ENCODE data around the gene R3HDM1.
"Not testable (repeated sequence)": the region's sequence is repeated elsewhere in the genome, so short reads cannot be mapped to it uniquely, and the experiment has no call there.

The R3HDM1 gene

GRCh38 chr2:135708159-135708558 is 176.9 kb downstream of the R3HDM1 start:
- no peak for TF ChIP-seq CTCF (IDR thresholded peaks at IDR 0.05; ENCODE audit: low read depth, low read length)

DNA sequence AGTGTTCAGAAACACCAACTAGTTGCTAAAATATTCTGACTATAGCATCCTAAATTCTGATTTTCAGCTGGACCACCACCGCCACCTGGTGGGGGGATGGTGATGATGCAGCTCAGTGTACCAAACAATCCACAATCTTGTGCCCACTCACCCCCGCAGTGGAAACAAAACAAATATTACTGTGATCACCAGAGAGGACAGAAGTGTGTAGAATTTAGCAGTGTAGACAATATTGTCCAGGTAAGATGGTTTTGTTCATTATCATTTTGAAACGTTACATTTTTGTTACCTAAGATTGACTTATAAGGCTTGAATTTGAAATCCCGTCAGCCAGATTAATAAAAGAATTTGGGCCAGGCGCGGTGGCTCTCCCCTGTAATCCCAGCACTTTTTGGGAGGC is 178.7 kb downstream of the R3HDM1 start:
- peak; percentile 92 for TF ChIP-seq CTCF (IDR thresholded peaks at IDR 0.05; ENCODE audit: low read depth, low read length)
- no peak for DNase-seq (ENCODE audit: extremely low read depth, low read depth)

More at GRCh38 chr2:135708159-135708558, 176.9 kb downstream of the R3HDM1 start:
- DNase-seq (ENCODE audit: extremely low read depth, low read depth) = no peak

DNA sequence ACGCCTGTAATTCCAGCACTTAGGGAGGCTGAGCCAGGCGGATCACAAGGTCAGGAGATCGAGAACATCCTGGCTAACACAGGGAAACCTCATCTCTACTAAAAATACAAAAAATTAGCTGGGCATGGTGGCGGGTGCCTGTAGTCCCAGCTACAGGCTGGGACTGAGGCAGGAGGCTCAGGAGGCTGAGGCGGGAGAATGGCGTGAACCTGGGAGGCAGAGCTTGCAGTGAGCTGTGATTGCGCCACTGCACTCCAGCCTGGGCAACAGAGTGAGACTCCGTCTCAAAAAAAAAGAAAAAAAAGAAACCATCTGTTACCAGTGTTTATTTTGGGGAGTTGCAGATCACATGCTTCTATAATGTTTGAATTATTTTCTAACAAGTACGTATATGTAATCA is 183.8 kb downstream of the R3HDM1 start:
- not testable (repeated sequence) for DNase-seq (ENCODE audit: extremely low read depth, low read depth)

- TF ChIP-seq CTCF (IDR thresholded peaks at IDR 0.05; ENCODE audit: low read depth, low read length) = no peak
- no peak for DNase-seq (ENCODE audit: extremely low read depth, low read depth)
Observed at GRCh38 chr2:135728064-135728743, 196.9 kb downstream of the R3HDM1 start.

GRCh38 chr2:135732561-135732960 is 201.3 kb downstream of the R3HDM1 start:
- DNase-seq (ENCODE audit: extremely low read depth, low read depth) = no peak

DNA sequence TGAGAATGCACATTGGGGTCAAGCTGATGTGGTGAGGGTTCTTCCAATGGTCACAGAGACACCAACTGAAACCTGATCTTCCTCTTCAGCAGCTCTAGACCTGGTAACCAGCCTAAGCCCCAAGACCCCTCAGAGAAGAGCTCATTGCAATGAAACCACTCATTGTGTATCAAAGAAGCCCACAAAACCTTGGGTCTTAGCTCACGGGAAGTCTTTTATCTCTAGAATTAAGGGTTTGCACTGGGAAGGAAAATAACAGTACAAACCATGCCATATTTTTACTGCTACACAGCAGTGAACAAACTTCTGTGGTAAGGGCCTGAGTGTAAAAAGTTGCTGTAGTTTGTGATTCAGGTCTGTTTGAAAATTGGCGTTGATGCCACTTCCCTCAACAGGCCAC is 201.8 kb downstream of the R3HDM1 start:
- TF ChIP-seq CTCF (IDR thresholded peaks at IDR 0.05; ENCODE audit: low read depth, low read length) = no peak
- no peak for DNase-seq (ENCODE audit: extremely low read depth, low read depth)

More at GRCh38 chr2:135732561-135732960, 201.3 kb downstream of the R3HDM1 start:
- no peak for TF ChIP-seq CTCF (IDR thresholded peaks at IDR 0.05; ENCODE audit: low read depth, low read length)

- no peak for DNase-seq (ENCODE audit: extremely low read depth, low read depth)
- TF ChIP-seq CTCF (IDR thresholded peaks at IDR 0.05; ENCODE audit: low read depth, low read length) = no peak
Observed at GRCh38 chr2:135736546-135736945, 205.3 kb downstream of the R3HDM1 start.

- no peak for TF ChIP-seq CTCF (IDR thresholded peaks at IDR 0.05; ENCODE audit: low read depth, low read length)
- no peak for DNase-seq (ENCODE audit: extremely low read depth, low read depth)
Observed at GRCh38 chr2:135740206-135740605, 208.9 kb downstream of the R3HDM1 start.

Measured in AG09319 (cell line).